Omental fat pad (tissue), 4 donors: ENCODE results near the gene CMKLR1. TPM values are rescaled to one million over a fixed set of nuclear protein-coding genes. Genes with fewer than 3 reads are reported as not detected.

Experiments used
- ATAC-seq: fragments of 150-250 bp; one replicate; pipeline ENCODE4 v1.9.1; 2016; ENCODE audit warnings: mild to moderate bottlenecking, moderate library complexity; ENCODE audit not compliant: low FRiP score
- DNase-seq: peaks from one replicate; pipeline ENCODE4 v3.0.0-alpha.2; 2019; ENCODE audit warnings: low spot score
- CTCF ChIP-seq, 3 donors: fragments of 450-650 bp; IDR thresholded peaks; one replicate each; pipeline ENCODE4 v1.5.1; 2016 to 2017; ENCODE audit warnings: antibody characterized with exemption in 3 of 3, mild to moderate bottlenecking in 3 of 3, moderate library complexity in 2 of 3
- total RNA-seq, 4 donors: library from RNA; depleted of rRNA; stranded (reverse); fragments of >200 nt; gene quantifications; one replicate each; pipeline ENCODE4 v1.1.0, GENCODE V29; 2016

Gene CMKLR1
- total RNA-seq, 4 donors from 2014 or later: 20.7 to 28.1 (median 23.1) TPM

- no peak for TF ChIP-seq CTCF (IDR thresholded peaks at IDR 0.05)
- no peak for ATAC-seq
- no peak for DNase-seq
These were observed 39.0 kb downstream of the CMKLR1 start for GRCh38 chr12:108299980-108300696.

GRCh38 chr12:108299516-108299915 lies 39.6 kb downstream of the CMKLR1 start:
- TF ChIP-seq CTCF (IDR thresholded peaks at IDR 0.05): no peak
- ATAC-seq: no peak
- no peak for DNase-seq

- no peak for TF ChIP-seq CTCF (IDR thresholded peaks at IDR 0.05)
- no peak for ATAC-seq
- DNase-seq: no peak
These were observed 40.3 kb downstream of the CMKLR1 start for GRCh38 chr12:108298761-108299275.

GRCh38 chr12:108297895-108298760 lies 41.0 kb downstream of the CMKLR1 start:
- DNase-seq (no peak), ATAC-seq (no peak)
- TF ChIP-seq CTCF (IDR thresholded peaks at IDR 0.05): no peak

GRCh38 chr12:108297424-108297823 lies 41.7 kb downstream of the CMKLR1 start:
- ATAC-seq: no peak
- no peak for DNase-seq
- TF ChIP-seq CTCF (IDR thresholded peaks at IDR 0.05): no peak

- DNase-seq (no peak), ATAC-seq (no peak)
- TF ChIP-seq CTCF (IDR thresholded peaks at IDR 0.05): no peak
These were observed 42.2 kb downstream of the CMKLR1 start for GRCh38 chr12:108296945-108297344.
